NCI-H524 treated with DMSO at 0.1 percent for 48 hours (cell line): ENCODE results near the gene TSPAN9.

Source experiments
- DNase-seq: peaks from one replicate; lab custom pipeline; 2025; lab: John Stamatoyannopoulos, UW

Gene TSPAN9

DNA sequence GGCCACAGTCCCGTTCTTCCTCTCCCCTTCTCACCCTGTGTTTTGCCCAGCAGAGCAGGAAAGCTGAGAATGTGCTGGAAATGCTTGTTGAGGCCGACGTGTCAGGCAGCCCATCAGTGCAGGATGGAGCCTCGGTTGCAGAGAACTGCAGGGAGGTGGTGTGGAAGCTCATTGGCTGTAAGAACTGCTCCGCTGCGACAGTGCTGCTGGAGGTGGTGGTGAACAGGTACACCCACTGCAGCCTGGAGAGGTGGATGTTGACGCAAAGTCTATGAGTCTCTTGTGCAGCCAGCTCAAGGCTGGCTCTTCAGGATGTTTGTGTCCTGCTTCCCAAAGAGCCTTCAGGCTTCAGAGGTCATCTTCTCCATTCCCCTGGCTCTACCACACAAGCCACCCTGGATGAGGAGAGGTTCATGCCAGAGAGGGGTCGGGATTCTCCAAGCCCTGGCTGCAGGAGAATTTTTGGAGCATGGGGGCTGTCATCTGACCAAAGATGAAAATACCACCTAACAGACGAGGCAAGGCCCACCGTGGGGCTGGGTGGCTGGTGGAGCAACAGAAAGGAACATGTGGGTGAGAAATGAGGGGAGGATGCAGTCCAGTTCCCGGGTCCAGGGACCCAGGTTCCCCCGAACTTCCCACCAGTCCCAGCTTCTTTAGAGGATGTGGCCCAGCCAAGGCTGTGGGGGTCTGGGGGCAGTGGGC is 239.7 kb downstream of the TSPAN9 start:
- DNase-seq, result no peak

DNA sequence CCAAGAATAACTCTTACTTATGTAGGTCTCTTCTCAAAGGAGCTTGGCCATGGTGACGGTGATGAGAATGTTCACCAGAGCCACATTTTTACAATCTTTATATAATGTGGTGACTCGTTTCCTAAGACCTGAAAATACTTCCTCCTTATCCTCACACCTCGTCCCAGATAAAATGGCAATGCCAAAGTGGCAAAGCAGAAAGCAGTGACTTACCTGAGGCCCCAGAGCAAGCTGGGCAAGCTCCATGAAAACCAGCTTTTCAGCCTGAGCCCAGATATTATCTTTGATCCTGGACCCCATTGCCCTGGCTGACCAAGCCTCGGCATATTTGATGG is 240.3 kb downstream of the TSPAN9 start:
- no peak for DNase-seq

DNA sequence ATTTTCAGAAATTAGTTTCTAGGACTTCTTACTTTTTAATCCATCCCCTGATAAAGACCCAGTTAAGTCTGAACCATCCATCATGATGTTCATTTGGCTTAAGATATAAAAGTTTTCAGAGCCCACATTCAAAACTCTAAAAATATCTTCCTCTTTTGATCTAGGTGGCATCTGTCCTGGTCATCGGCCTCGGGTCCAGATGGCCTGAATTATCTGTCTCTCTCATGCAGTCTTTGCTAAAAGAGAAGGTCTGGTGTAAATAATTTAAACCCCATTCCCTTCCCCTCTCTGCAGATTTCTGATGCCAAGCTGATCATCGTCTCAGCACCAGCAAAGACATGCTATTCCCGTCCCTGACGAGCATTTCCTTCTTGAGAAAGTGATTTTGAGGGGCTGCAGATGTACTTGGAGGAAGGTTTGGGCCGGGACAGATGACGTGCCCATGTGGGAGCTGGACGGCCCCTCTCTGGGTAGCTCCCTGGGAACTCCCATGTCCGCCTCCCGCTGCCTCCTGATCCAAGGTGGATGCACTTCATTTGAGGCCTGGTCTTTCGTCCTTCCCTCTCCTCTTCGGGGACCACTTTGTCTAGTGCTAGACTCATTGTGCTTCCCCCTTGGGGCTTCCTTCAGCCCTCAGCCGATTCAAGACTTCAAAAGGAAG is 240.8 kb downstream of the TSPAN9 start:
- no peak for DNase-seq

DNA sequence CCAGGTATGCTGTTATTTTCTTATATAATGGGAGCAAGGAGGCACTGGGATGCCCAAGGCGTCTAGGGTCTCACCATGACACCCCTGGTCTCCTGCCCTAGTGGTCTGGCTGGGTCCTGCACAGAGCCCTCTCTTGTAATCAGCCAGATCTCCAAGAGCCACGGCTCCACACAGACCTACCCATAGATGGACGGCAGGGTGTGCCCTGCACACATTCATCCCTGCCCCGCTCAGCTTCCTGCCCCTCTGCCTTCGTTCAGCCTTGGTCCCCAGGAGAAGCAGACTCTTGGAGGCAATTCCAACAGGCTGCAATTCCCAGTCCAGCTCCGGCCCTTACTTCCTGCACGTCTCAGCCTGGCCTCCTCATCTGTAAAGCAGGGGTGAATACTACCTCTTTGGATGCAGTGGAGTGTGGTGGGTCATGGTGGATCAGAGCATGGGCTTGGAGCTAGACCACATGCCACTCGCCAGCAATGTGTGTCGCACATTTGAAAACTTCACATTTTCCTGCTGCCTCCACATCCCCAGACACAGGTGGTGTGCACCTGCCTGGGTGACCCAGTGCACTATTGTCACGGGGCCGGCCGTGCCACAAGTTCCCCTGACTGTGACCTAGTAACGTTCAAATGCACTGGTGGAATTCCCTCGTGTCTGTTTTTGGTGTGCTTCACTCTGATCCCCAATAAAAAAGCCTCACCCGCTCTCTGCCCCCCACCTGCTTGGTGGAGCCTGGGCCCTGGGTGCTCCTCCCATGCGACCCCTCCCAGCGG is 242.7 kb downstream of the TSPAN9 start:
- DNase-seq, result no peak

DNA sequence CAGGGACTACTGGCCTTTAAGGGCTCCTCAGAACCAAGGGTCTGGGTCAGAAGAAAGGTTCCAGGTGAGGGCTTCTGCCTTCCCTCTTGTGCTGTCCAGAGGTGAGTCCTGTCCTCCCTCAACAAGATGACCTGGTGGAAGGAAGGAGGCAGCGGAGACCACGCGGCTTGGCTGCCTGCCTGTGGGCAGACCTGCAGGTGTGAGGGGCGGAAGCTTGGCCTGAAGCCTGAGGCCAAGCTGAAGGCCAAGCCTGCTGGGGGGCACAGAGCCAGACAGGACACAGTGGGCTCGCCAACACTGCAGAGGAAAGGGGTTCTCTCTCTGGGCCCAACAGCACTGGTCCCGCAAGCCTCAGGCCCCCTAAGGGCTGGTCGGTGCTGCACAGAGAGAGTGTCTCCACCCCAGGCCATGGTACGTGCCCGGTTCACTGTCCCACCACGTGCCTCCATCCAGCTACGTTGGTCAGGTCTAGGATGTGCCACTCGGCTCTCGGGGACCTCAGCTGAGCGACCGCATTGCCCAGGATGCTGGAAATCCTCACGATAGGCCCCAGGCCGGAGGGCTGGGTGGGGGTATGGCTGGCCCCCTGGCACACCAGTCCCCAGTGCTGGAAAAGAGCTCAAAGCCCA is 243.8 kb downstream of the TSPAN9 start:
- no peak for DNase-seq

DNA sequence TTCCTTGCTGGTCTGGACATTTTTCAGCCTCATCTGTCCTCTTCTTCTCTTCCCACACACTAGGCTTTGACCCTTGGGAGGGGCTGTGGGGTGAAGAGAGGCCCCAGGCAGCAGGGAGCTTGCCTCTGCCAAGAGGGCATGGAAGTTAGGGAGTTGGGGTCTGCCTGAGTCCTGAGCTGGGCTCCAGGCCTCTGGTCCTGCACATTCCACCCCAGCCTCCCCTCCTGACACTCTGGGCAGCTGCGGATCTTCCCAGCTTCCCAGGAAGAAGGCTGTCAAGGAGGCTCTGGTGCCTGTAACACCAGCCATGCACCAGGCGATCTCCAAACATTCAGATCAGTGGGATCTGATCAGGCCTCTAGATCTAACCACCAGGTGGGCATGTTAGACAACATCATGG is 244.7 kb downstream of the TSPAN9 start:
- DNase-seq, result no peak

DNA sequence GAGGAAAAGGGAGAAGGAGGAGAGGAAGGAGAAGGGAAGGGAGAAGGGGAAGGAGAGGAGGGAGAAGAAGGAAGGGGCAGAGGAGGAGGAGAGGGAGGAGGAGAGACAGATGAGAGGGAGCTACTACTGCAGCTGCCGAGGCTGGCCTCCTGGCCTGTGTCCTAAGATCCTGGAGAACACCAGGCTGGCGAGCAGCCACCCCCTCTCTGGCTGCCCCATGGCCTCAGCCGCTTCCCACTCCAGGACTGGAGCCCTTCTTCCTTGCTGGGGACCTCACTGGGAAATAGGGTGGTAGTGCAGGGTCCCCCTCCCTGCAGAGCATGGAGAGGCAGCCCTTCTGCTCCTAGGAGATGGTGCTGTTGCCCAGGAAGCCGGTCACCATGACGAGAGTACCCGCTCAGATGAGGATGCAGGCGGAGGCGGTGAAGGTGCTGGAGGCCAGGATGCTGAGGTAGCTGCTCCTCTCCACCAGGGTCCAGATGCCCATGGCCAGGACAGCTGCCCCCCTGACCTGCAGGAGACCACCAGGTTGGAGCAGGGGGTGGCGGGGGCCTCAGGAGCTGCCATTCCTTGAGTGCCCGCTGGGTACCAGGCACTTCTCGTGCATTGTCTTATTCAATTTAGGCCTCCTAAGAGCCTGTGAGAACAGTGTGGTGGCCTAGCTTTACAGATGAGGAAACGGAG is 246.0 kb downstream of the TSPAN9 start:
- no peak for DNase-seq

DNA sequence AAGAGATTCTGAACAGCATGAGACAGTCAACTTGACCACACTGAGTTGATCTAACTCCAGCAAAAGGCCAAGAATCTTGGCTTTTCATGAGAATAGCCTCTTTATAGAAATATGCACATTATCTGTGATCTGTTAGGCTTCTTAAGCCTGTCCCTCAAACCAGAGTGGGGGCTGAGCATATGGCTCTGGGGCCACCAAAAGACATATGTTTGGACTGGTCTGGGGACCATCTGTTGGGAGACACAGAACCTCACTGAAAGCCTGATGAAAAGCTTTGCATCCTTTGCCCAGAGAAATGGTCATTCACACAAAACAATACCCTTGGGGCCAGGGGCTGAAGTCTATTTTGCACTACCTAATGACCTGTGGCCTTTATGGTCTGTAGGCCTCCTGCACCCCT is 248.6 kb downstream of the TSPAN9 start:
- no peak for DNase-seq

DNA sequence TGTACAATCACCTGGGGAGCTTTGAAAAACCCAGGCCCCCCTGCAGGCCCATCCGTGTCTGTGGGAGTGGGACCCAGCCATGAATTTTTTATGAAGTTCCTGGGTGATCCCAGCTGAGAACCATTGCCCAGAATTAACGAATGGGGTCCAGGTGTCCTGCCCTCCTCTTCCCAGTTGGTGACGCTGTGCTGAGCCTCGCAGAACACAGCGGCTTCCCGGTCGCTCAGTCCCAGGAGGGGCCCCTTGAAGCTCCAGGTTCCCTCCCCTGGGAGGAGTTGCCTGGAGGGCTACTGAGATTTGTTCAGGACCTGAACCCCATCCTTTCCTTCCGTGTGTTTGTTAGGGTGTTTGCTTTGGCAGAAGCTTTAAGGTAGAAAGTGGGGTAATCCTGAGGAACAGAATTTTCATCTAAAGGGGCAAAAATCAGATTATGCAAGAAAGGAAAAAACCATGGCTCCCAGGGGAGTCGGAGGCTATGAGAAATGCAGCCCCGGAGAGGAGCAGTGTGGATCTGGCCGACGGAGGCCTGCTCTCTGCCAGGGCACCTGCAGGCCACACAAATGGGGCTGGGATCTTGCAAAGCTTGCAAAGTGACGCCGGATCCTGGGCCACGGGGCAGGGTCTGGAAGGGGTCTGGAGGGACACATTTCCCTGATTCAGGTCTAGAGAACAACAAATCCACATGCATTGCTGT is 249.1 kb downstream of the TSPAN9 start:
- DNase-seq, result no peak

DNA sequence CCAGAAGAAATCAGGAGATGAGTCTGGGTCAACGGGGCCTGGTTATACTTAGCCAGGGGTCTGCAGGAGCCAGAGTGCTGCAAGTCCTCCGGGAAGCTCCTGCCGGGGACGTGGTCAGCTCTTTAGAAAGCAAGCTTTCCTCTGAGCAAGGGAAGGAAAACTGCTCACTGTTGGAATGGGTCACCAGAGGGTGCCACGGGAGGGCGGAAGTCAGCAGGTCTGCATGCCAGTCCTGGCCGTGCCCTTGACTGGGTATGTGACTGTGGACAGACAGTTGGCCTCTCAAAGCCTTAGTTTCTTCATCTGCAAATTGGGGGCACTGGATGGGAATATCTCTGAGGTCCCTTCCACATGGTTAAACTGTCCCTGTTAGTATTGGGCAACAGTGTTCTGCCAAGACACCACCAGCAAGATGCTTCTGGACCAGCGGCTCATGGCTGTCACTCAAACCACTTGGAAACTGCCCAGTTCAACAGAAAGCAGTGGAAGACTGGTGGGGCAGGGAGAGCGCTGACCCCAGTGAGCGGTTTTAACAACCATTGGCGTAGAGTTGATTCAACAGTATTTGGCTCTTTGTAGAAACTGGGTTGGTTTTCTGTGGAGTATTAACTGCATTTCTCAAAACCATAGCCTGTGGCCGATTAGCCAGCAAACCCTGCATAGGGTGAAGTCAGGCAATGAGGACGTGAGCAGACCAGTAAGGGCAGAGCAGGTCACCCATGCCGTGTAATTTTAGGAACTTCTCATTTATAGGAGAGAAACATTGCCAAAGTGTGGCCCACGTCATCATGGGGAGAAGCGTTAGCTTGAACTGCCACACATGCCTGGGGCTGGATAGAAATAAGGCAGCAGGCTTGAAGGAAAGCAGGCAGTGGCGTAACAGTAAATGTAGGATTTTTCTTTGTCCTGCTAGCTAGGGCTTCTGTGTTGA is 249.9 kb downstream of the TSPAN9 start:
- no peak for DNase-seq

DNA sequence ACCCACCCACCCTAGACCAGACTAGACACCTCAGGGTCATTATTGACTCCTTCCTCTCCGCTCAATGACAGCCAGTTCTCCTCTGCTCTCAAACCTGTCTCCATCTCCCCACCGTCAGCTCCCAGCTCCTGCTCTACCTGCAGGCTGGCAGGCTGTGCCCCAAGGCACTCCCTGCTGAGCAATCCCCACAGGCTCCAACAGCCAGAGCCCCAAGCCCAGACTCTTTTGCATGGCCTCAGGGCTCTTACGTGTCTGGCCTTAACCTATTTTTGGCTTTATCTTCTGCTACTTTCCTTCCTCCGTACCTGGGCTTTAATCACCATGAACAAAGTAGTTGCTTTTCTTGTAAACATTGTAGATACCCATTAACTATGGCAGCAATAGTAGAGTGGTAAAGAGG is 250.9 kb downstream of the TSPAN9 start:
- DNase-seq, result no peak

DNA sequence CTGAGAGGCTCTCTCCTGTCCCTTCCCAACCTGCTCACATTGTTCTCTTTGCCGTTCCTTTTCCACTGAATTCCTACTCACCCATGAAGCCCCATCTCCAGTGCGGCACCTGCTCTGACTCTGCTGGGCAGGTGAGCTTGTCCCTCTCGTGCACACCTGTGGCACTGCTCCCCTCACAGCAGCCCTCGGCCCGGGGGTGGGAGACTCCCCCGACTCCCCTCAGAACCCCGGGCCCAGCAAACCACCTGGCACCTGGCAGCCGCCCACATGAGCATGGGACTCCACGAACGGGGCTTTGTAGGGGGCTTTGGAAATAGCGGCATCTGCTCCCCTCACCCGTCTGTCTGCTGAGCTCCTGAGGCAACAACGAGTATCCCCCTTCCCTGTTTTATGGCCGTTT is 251.4 kb downstream of the TSPAN9 start:
- DNase-seq, result no peak

DNA sequence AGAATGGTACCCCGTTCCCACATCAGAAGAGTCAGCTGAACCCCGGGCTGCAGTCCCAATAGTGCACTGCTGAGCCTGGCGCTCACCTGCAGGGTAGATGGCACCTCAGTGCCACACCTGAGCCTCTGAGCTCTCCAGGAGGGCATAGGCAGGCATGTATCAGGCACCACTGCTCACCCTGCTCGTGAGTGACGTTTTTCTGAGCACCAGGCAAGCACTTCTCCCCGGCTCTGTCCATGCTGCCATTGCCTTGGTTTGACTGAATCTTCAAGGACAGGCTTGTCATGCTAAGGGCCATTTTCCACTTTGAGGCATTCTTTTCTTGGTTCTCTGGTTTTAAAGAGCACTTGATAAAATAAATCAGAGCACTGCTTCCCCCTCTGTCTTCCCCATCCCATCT is 252.2 kb downstream of the TSPAN9 start:
- no peak for DNase-seq

DNA sequence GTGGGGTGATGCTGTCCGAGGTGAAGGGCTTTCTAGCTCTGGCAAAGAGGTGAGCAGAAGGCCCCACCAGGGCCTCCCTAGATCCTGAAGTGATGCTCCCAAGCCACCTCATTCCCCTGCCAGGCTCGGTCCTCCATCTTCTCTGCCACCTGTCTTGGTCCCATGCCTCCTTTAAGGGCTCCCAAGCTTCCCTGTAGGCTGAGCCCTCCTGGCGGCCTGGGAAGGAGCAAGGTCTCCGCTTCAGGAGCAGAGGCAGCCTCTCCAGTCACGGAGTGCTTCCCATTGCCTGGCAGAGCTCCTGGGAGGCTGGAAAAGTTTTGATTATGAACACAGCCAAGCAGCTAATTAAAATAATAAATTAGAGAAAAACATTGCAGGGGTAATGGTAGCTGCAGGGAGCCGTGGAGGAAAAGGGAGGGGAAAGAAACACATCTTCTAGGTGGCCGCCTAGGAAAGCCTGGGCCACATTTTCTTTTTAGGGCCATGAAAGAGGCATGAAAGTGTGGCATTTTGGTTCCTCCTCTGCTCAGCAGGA is 253.9 kb downstream of the TSPAN9 start:
- no peak for DNase-seq

DNA sequence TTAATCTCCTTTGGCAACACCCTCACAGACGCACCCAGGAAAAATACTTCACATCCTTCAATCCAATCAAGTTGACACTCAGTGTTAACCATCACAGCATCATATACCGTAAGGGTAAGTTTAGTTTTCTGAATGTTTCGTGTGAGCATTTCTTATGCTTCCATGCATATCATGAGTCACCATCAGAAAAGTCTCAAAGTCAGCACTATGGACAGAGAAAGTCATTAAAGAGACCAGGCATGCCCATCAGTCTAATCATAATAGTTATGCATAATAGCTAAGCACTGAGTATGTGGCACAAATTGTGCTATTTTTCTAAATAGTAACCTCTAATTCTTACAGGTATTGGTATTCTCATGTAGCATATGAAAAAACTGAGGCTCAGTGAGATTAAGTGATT is 255.0 kb downstream of the TSPAN9 start:
- no peak for DNase-seq

DNA sequence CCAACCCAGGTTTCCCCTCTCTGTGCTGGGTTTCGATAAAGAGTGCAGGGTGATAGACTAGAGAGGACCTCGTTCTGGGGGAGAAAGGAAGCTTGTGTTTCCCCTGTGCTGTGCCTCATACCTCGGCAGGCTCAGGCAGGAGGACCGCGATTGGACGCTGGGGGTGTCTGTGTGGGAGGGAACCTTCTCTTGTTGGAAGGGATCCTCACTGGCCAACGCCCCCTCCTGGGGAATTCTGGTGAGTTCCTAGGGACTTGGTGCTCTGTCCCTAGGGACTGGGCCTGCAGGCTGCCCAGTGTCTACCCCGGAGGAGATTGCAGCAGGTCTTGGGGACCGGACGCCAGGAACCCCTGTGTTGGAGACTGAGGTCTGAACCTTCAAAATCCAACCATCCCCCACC is 256.4 kb downstream of the TSPAN9 start:
- no peak for DNase-seq

DNA sequence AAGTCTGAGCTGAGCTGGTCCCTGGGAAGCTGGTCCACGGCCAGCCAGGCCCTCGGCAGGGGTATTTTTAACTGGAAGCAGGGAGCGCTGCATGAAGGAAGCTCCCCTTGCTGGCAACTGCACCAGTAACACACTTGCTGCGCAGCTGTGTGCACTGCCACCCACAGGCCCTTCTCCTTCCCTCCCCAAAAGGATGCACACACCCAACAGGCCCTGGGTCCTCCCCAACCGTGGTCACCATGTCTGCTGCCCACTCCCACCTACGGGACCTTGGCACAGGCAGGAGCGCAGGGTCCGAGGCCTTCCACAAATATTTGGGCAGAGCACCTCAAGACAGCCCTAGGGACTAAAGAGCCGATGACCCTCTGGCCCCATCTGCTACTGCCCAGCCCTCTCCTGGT is 256.8 kb downstream of the TSPAN9 start:
- DNase-seq, result no peak

DNA sequence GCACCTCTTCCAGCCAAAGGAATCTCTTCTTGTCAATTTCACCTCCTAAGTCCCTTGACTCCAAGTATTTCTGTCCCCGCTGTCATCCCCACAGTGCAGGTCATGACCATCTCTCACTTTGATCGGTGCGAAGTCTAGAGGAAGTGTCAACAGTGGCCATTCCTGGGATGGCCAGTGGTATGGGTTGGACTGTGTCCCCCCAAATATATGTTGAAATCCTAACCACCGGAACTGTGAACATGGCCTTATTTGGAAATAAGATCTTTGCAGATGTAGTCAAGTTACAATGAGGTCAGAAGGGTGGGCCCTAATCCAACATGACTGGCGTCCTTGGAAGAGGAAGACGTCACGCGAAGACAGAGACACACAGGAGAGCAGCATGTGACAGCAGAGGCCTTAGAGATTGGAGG is 257.9 kb downstream of the TSPAN9 start:
- DNase-seq, result no peak
